K562 (cell line): ENCODE measurements around the gene THOC7. TPM values are rescaled to one million over a fixed set of nuclear protein-coding genes. Genes with fewer than 3 reads are reported as not detected.

Experiments
- ARHGAP35 ChIP-seq: fragments of 450-650 bp; IDR thresholded peaks from 2 replicates; pipeline ENCODE4 v1.6.1; 2018; ENCODE audit not compliant: partially characterized antibody
- ASH1L ChIP-seq: fragments of 450-650 bp; IDR thresholded peaks from 2 replicates; pipeline ENCODE4 v1.6.1; 2018; ENCODE audit warnings: borderline replicate concordance, mild to moderate bottlenecking, low read depth; ENCODE audit not compliant: partially characterized antibody
- CTBP1 ChIP-seq: fragments of 450-650 bp; IDR thresholded peaks from 2 replicates; pipeline ENCODE4 v1.6.1; 2016; ENCODE audit warnings: borderline replicate concordance
- POLR2B ChIP-seq: fragments of 450-650 bp; IDR thresholded peaks from 2 replicates; pipeline ENCODE4 v1.6.1; 2018; ENCODE audit warnings: low read depth; ENCODE audit not compliant: partially characterized antibody
- SAP30 ChIP-seq: fragments of 200-600 bp; sonication (generic); IDR thresholded peaks from 2 replicates; pipeline ENCODE4 v1.6.1; 2012; ENCODE audit warnings: borderline replicate concordance, low read depth, mild to moderate bottlenecking, moderate library complexity, low read length, control low read depth, inconsistent platforms; ENCODE audit not compliant: insufficient read depth, poor library complexity, severe bottlenecking
- ZKSCAN3 ChIP-seq: fragments of 250-450 bp; sonication (Bioruptor Pico); IDR thresholded peaks from 2 replicates; pipeline ENCODE4 v1.4.0; 2020
- ZNF263 ChIP-seq: sonication (generic); formaldehyde crosslinking; IDR thresholded peaks from 2 replicates; pipeline ENCODE4 v1.8.0; 2022; ENCODE audit warnings: mild to moderate bottlenecking, missing genetic modification reagents, borderline replicate concordance
- polyA plus RNA-seq, 8 experiments: library from polyadenylated mRNA; depleted of rRNA in 4 of 8; stranded (reverse) in 5 of 8; unstranded in 3 of 8; fragments of >200 nt; fragmentation: Nextera tagmentation in 2 of 8; fragmentation: Illumina TruSeq in 1 of 8; extraction: Ambion mirVana in 2 of 8; extraction: Trizol in 1 of 8; gene quantifications; 2 replicates each; pipeline versions ENCODE4 v1.2.1 to v1.2.3, GENCODE V29; 2011 to 2014; ENCODE audit warnings: inconsistent platforms in 1 of 8, missing spikeins in 1 of 8
- total RNA-seq, 7 experiments: library from RNA; depleted of rRNA in 6 of 7; stranded (reverse); fragments of >200 nt in 6 of 7; fragmentation: Illumina TruSeq in 2 of 7; extraction: Trizol in 2 of 7; gene quantifications; 2 replicates each; pipeline versions ENCODE4 v1.2.1 to v1.2.3, GENCODE V29; 2011 to 2021; ENCODE audit warnings: low replicate concordance in 1 of 7
- TF ChIP-seq, protein P1 (sequence below): fragments of 250-450 bp; sonication (Bioruptor Pico); IDR thresholded peaks from 2 replicates; pipeline ENCODE4 v1.8.0; 2021; ENCODE audit warnings: mild to moderate bottlenecking, moderate library complexity
- TF ChIP-seq, protein P2 (sequence below), 3 experiments: fragments of 200-800 bp in 1 of 3; sonication (Bioruptor generic) in 1 of 3; sonication (generic) in 1 of 3; formaldehyde crosslinking in 1 of 3; IDR thresholded peaks; 2 replicates each; pipeline versions ENCODE4 v1.6.1 to v1.8.0; 2016 to 2022; ENCODE audit warnings: mild to moderate bottlenecking in 2 of 3, missing compliant biosample characterization in 2 of 3, missing genetic modification characterization in 2 of 3, missing genetic modification reagents in 1 of 3
- TF ChIP-seq, protein P3 (sequence below): sonication (generic); formaldehyde crosslinking; IDR thresholded peaks from 2 replicates; pipeline ENCODE4 v1.8.0; 2023; ENCODE audit warnings: missing genetic modification reagents, mild to moderate bottlenecking, borderline replicate concordance
- TF ChIP-seq, protein P4 (sequence below), 2 experiments: fragments of 200-800 bp in 1 of 2; sonication (Bioruptor generic) in 1 of 2; sonication (generic) in 1 of 2; formaldehyde crosslinking in 1 of 2; IDR thresholded peaks in 1 of 2; conservative IDR thresholded peaks in 1 of 2; 2 replicates each; pipeline versions ENCODE4 v1.5.0 to v1.6.1; 2016 to 2020; ENCODE audit warnings: missing compliant biosample characterization in 1 of 2, missing genetic modification characterization in 1 of 2, missing genetic modification reagents in 1 of 2

The THOC7 gene
- total and polyA plus RNA-seq, 9 of the 15 experiments (the other 6 are each of a cell fraction or from before 2014, with no cell fraction given): 56.5 to 129 (median 94.7) TPM

DNA sequence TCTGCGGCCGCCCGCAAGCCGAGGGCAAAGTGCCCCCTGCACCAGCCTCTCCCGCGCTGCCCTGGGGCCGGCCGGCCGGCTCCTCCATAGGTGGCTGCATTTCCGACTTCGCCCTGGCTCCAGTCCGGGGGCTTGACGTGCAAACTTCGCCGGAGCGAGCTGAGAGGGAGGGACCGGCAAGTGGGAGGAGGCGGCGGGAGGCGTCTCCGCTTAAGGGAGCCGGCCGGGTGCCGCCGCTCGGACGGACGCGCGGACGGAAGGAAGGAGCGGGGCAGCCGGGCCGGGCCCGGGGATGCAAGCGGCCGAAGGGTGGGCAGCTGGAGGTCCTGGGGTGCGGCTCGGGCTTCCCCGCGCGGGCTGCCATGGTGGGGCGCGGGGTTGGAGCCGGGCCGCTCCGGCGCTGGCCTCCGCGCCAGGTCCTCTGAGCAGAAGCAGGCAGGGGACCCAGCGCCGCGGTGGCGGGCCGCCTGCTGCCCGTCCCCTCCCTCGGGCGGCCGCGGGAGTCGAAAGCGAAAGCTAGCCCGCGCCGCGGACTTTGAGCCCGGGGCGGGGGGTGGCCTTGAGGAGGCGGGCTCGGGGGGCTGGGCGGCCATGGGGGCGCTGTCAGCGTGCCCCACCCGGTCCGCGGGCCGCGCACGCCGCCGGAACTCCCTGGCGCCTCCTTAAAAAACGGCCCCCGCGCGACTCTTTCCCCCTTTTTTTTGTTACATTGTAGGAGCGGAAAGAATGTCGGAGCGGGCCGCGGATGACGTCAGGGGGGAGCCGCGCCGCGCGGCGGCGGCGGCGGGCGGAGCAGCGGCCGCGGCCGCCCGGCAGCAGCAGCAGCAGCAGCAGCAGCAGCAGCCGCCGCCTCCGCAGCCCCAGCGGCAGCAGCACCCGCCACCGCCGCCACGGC, 48.5 kb upstream of the THOC7 start, which contains the start of gene SCAANT1 (continued):
- TF ChIP-seq, protein P1, sequence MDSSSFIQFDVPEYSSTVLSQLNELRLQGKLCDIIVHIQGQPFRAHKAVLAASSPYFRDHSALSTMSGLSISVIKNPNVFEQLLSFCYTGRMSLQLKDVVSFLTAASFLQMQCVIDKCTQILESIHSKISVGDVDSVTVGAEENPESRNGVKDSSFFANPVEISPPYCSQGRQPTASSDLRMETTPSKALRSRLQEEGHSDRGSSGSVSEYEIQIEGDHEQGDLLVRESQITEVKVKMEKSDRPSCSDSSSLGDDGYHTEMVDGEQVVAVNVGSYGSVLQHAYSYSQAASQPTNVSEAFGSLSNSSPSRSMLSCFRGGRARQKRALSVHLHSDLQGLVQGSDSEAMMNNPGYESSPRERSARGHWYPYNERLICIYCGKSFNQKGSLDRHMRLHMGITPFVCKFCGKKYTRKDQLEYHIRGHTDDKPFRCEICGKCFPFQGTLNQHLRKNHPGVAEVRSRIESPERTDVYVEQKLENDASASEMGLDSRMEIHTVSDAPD (CRISPR knock-in tag): no peak
- TF ChIP-seq ZNF263 (CRISPR knock-in tag) (no peak), SAP30 (no peak), ARHGAP35 (no peak), ASH1L (no peak), POLR2B (no peak), CTBP1 (peak; percentile 80), ZKSCAN3 (CRISPR knock-in tag) (no peak)
- TF ChIP-seq, protein P2, sequence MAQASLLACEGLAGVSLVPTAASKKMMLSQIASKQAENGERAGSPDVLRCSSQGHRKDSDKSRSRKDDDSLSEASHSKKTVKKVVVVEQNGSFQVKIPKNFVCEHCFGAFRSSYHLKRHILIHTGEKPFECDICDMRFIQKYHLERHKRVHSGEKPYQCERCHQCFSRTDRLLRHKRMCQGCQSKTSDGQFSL (CRISPR knock-in tag; IDR thresholded peaks at IDR 0.05): no peak
- TF ChIP-seq, protein P2 (tag; IDR thresholded peaks at IDR 0.05): no peak
- TF ChIP-seq, protein P3, sequence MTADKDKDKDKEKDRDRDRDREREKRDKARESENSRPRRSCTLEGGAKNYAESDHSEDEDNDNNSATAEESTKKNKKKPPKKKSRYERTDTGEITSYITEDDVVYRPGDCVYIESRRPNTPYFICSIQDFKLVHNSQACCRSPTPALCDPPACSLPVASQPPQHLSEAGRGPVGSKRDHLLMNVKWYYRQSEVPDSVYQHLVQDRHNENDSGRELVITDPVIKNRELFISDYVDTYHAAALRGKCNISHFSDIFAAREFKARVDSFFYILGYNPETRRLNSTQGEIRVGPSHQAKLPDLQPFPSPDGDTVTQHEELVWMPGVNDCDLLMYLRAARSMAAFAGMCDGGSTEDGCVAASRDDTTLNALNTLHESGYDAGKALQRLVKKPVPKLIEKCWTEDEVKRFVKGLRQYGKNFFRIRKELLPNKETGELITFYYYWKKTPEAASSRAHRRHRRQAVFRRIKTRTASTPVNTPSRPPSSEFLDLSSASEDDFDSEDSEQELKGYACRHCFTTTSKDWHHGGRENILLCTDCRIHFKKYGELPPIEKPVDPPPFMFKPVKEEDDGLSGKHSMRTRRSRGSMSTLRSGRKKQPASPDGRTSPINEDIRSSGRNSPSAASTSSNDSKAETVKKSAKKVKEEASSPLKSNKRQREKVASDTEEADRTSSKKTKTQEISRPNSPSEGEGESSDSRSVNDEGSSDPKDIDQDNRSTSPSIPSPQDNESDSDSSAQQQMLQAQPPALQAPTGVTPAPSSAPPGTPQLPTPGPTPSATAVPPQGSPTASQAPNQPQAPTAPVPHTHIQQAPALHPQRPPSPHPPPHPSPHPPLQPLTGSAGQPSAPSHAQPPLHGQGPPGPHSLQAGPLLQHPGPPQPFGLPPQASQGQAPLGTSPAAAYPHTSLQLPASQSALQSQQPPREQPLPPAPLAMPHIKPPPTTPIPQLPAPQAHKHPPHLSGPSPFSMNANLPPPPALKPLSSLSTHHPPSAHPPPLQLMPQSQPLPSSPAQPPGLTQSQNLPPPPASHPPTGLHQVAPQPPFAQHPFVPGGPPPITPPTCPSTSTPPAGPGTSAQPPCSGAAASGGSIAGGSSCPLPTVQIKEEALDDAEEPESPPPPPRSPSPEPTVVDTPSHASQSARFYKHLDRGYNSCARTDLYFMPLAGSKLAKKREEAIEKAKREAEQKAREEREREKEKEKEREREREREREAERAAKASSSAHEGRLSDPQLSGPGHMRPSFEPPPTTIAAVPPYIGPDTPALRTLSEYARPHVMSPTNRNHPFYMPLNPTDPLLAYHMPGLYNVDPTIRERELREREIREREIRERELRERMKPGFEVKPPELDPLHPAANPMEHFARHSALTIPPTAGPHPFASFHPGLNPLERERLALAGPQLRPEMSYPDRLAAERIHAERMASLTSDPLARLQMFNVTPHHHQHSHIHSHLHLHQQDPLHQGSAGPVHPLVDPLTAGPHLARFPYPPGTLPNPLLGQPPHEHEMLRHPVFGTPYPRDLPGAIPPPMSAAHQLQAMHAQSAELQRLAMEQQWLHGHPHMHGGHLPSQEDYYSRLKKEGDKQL (CRISPR knock-in tag): no peak
- TF ChIP-seq, protein P4, sequence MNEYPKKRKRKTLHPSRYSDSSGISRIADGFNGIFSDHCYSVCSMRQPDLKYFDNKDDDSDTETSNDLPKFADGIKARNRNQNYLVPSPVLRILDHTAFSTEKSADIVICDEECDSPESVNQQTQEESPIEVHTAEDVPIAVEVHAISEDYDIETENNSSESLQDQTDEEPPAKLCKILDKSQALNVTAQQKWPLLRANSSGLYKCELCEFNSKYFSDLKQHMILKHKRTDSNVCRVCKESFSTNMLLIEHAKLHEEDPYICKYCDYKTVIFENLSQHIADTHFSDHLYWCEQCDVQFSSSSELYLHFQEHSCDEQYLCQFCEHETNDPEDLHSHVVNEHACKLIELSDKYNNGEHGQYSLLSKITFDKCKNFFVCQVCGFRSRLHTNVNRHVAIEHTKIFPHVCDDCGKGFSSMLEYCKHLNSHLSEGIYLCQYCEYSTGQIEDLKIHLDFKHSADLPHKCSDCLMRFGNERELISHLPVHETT (CRISPR knock-in tag; conservative IDR thresholded peaks at IDR 0.05 in 1 of 2, IDR thresholded peaks at IDR 0.05 in 1 of 2): peak in 1 of 2 experiments; percentile 86; a peak in 2 of 4 replicates
